HG03097 (cell line): ENCODE results near the gene IRF2BP1.
"Not testable (repeated sequence)": the region's sequence is repeated elsewhere in the genome, so short reads cannot be mapped to it uniquely, and the experiment has no call there.

ENCODE experiments used
- ATAC-seq: cut with Tn5 transposase; IDR thresholded peaks from one replicate; pipeline ENCODE4 v1.9.1; 2021; ENCODE audit not compliant: unreplicated experiment, low FRiP score

Gene IRF2BP1

DNA sequence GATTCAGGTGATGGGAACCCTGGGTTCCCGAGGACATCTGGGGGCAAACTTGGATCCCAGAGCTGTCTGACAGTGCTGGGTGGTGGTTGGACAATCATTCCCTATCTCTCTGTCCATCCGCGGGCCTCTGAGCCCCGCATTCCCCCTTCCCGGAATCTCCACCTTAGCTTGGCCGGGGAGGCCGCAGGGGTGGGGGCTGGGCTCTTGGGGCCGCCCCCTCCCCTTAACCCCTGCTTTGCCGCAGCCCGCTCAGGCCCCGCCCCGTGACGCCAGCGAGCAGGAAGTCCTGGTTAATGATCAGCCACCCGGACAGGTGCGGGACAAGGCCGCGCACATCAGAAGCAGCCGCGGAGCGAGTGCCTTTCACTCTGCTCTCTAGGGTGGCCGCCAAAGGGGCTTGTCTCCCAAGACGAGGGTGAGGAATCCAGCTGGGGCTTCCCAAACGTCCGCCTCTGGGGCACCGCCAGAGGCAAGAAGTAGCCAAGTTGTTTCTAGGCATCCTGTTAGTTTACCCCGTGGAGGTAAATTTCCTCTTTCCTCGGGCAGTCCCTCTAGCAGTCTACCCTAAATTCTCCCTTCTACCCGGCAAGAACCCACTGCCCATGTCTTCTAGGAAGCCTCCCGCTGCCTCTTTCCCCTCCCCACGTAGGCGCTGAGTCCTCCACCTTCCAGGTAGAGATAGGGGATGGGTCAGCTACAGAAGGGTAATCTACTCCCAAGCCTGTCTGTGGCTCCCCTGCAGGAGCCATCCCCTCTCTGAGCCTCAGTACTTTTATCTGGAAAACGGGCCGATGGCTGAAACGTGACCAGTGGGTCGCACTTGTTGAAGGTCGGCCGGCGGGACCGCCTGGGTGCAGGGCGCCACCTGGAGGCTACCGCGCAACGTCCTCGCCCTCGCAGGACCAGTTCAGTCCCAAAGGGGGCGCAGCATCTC lies 3.0 kb downstream of the IRF2BP1 start:
- ATAC-seq = no peak

DNA sequence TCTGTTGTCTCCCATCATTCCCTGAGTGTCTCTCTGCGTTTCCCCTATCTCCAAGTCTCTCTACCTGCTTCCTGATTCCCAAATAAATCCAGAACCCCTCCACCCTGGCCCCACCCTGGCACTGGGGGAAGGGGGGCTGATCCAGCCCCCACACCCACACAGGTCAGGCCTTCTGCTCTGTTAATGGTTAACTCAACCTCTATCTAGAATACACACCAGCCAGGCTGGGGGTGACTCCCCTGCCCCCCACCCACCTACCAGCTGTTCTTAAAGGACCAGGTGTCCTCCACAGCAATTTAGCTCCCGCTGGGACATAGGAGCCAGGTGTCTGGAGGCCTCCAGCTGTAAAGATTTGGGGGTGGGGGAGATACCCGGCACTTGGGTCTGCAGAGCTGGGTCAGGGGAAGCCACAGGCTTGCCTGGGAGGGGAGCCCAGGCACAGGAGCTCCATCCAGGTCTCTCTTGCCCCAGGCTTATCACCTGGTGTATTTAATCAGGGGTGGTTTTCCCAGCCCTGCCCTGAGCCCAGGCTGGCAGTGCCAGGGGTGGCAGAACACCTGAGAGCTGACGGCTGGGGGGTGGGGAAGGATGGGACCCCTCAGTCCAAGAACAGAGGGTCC lies 3.9 kb downstream of the IRF2BP1 start:
- ATAC-seq = no peak

DNA sequence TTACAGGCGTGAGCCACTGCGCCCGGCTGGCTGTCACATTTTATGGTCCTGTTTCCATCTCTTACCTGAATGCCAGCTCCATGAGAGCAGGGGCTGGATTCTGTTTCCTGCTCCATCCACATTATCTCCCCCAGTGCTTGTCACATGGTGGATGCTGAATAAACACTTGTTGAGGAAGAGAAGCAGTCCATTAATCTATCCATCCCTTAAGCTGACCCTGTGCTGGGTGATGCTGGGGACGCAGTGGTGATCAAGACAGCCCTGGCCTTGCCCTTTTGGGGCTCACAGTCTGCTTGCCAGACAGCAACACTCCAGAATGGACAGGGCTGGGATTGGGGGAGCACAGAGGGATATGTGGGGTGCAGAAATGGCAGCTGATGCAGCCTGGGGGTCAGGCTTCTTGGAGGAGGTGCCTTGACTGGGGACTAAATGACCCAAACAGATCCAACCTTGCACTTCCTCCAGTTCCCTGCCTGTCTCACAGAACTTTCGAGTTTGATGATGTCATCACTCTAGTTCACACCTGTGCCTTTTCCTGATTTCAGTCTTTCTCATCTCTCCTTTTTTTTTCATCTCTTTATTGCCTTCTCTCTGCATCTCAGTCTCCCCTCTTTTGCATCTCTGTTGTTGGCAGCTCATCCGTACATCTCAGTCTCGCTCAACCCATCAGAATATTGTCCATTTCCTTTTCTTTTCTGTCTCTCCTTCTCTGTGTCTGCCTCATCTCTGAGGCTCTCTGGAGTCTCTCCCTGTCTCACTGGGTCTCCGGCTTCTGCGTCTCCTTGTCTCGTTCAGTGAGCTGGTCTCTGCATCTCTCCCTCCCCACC lies 4.6 kb downstream of the IRF2BP1 start:
- ATAC-seq = no peak

DNA sequence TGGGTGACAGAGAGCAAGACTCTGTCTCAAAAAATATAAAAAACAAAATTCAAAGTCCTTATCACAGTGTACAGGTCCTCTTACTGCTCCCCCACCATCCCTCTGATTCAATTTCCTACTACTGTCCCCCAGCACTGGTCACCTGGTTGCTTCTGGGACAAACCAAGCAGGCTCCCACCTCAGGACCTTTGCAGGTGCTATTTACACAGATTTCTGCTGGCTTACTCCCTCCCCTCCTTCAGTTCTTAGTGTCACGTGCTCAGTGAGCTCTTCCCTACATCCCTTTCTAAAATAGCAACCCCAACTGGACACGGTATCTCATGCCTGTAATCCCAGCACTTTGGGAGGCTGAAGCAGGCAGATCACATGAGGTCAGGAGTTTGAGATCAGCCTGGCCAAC lies 6.0 kb downstream of the IRF2BP1 start:
- no peak for ATAC-seq

DNA sequence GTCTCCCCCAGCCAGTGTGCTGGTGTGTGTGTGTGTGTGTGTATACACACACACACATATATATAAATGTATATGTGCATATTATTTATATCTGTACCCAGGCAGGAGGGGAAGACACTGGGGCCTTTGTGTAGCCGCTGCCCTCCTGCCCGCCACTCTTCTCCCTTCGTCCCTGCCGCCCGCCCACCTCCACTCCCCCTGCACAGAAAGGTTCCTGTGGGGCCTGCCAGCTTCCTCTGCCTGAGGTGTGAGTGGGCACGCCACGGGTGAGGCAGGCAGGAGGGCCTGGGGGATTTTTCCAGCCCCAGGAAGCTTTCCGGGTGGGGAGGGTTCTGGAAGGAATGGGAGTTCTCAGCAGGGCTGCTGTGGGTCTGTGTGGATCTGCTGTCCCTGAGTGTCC lies 6.9 kb downstream of the IRF2BP1 start:
- ATAC-seq = no peak

DNA sequence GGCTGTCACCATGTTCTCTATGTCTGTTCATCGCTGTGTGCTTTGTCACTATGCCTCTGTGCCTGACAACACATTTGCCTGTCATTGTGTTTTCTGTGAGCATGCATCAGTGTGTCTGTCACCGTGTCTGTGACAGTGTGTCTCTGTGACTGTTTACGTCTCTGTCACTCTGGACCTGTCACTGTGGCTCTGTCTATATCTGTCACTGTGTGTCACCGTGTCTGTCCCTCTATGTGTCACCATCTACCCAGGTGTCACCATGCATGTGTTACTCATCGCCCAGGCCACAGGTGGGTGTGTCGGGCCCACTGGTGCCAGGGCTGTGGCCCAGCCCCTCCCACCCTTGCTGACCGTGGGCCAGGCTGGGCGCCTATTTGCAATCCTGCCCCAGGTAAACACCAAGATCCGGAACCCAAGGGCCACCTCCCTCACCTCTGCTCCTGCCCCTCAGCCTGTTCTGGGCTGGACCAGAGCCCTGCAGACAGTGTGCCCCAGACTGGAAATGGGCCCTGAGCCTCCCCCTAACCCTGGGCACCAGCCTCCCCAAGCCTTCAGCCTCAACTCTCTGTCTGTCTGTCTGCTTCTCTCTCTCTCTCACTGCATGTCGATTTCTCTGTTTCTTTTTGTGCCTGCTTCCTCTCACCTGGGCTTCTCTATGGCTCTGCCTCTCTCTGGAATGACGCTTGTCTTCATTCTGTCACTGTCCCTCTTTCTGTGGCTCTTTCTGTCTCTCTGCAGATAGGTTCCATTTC lies 7.7 kb downstream of the IRF2BP1 start:
- no peak for ATAC-seq

DNA sequence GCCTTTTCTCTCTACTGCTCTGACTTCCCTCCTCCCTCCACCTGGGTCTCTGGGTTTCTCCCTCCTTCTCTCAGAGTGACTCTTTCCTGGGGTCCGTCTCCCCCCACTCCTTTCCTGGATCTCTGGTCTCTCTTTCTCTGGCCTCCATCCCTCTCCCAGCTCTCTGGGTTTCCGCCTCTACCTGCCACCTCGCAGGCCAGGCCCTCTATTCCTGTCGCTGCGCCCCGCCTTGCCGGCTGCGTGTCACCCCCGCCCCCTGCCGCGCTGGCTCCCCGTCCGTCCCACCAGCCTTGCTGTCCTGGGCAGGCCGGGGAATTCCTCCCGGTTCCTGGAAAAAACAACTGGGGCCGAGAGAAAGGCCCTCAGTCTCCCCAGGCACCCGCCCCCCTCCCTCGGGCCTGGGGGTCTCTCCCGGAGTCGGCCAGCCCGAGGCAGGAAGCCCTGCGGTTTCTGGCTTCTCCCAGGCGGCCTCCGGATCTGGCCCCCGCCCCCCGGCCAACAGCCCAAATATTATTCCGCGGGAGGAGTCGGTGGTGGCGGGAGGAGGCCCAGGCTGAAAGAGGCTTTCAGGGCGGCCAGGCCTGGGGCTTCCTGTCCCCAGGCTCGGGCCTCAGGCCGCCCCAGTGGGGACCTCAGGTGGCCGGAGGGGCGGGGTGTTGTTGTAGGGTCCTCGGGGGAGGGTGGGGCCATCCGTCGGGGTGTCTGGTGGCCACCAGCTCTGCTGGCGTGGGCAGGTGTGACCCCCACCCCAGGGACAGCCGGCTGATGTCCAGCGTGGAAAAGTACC lies 9.3 kb downstream of the IRF2BP1 start:
- ATAC-seq = no peak

DNA sequence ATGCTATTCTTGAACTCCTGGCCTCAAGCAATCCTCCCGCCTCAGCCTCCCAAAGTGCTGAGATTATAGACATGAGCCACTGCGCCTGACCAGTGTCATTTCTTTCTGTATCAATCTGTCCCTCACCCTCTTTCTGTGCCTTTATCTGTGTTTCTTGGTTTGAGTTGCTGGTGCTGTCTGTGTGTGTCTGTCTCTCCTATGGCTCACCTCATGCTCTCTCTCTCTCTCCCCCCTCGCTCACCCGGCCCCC lies 9.9 kb downstream of the IRF2BP1 start:
- ATAC-seq = no peak

DNA sequence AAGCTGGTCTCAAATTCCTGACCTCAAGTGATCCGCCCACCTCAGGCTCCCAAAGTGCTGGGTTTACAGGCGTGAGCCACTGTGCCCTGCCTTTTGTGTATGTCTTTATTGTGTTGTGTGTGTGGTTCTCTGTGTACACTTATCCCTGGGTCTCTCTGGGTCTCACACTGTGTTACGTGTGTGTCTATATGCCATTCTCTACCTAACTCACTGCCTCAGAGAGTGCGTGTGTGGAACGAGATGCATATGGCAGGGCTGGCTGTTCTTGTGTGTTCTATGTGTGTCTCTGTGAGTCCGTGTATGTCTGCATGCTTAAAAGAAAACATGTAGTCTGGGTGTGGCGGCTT lies 11.3 kb downstream of the IRF2BP1 start:
- no peak for ATAC-seq

DNA sequence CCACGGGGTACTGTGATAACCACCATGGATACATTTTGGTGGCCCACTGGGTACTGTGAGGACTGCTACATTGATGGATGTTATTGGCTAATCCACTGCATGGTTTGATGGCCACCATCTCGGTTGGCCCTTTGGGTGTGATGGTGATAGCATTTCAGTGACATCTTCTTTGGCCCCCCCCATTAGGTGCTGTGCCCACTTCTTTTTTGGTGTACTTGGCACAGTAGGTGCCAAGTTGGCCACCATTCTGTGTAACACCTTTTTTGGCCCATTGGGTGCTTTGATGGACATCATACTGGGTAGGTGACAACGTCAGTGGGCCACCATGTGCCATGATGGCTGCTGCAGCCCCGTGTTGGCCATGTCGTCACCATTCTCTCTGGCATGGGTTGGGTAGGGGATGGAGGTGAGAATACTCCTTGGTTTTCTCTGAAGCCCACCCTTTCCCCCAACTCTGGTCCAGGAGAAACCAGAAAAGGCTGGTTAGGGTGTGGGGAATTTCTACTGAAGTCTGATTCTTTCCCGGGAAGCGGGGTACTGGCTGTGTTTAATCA lies 12.6 kb downstream of the IRF2BP1 start:
- no peak for ATAC-seq

DNA sequence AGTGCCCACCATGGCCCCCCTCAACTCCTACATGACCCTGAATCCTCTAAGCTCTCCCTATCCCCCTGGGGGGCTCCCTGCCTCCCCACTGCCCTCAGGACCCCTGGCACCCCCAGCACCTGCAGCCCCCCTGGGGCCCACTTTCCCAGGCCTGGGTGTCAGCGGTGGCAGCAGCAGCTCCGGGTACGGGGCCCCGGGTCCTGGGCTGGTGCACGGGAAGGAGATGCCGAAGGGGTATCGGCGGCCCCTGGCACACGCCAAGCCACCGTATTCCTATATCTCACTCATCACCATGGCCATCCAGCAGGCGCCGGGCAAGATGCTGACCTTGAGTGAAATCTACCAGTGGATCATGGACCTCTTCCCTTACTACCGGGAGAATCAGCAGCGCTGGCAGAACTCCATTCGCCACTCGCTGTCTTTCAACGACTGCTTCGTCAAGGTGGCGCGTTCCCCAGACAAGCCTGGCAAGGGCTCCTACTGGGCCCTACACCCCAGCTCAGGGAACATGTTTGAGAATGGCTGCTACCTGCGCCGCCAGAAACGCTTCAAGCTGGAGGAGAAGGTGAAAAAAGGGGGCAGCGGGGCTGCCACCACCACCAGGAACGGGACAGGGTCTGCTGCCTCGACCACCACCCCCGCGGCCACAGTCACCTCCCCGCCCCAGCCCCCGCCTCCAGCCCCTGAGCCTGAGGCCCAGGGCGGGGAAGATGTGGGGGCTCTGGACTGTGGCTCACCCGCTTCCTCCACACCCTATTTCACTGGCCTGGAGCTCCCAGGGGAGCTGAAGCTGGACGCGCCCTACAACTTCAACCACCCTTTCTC lies 13.6 kb downstream of the IRF2BP1 start:
- ATAC-seq = no peak

DNA sequence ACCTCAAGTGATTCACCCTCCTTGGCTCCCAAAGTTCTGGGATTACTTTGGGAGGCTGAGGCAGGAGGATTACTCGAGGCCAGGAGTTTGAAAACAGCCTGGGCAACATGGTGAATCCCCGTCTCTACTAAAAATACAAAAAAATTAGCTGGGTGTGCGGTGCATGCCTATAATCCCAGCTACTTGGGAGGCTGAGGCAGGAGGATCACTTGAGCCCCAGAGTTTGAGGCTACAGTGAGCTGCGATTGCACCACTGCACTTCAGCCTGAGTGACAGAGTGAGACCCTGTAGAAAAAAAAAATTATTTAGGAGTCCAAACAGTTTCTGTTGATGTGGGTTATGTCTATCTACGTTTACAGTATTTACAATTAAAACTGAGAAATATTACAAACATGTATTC lies 15.1 kb downstream of the IRF2BP1 start:
- no peak for ATAC-seq

DNA sequence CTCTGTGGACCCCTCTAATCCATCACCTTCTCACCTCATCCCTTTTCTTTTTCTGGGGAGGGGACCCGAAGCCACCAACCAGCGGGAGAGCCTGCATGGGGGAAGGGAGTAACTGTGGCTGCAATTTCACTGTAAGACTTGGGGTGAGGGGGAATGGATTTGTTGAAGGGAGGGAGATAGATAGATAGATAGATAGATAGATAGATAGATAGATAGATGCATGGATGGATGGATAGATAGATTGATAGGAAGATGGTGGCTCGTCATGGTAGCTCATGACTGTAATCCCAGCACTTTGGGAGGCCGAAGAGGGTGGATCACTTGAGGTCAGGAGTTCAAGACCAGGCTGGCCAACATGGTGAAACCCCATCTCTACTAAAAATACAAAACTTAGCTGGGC lies 18.7 kb downstream of the IRF2BP1 start:
- ATAC-seq = not testable (repeated sequence)

DNA sequence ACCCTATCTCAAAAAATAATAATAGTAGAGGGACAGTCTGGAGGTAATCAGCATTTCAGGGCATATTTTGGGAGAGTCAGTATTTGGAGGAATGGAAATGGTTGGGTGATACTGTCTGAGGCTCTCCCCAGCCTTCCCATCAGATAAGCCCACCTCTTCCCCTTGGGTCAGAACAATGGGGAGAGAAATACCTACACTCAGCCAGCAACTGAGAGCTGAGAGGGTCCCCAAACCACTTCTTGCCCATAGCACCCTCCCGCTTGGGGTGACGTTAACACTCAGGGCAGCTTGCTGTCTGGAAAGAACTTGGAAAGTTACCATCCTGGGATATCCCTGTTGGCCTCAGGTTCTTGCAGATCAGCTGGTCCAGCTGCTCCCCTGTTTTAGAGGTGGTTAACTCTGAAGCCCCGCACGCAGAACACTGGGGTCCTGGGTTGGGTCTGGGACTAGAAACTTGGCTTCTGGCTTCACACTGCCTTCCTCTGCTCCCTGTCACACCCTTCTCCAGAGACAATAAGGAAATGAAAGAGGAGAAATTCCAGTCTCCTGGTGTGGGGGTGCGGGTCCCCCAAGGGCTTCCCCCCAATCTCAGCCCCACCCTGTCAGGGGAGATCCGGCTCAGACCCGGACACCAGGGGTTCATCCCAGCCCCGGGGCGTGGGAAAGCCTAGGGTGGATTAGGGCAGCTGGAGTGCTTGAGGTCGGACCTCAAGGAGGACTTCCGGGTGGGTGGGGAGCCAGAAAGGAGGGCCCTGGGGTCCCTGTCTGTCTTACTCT lies 19.4 kb downstream of the IRF2BP1 start:
- no peak for ATAC-seq

DNA sequence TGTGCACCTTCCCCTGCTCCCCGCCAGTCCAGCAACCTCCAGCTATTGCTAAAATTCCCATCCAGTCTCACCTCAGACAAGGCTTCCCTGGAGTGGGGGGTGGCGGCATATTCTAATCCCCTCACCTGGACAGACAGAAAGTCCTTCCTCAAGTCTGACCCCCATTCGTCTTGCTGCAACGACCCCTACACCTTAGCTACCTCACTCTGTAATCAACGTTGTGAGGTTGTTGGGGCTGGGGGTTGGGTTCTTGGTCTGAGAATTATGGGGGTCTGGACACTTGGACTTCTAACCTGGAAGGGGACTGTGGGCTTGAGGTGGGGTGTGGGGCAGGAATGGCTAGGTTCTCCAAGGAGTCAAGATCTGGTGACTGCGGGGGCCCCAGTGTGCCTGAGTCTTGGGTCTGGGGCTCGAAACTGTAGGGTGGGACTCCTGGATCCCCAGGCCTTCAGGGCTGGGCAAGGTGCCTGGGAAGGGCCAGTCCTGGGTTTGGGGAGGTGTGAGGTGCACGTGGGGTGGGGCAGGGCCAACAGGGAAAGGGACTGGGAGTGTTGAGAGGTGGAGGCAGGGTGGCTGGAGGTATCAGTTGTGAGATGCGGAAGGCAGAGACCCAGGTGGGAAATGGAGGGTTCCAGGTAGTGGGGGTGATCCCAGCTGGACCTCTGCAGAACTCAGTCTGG lies 20.5 kb downstream of the IRF2BP1 start:
- no peak for ATAC-seq

DNA sequence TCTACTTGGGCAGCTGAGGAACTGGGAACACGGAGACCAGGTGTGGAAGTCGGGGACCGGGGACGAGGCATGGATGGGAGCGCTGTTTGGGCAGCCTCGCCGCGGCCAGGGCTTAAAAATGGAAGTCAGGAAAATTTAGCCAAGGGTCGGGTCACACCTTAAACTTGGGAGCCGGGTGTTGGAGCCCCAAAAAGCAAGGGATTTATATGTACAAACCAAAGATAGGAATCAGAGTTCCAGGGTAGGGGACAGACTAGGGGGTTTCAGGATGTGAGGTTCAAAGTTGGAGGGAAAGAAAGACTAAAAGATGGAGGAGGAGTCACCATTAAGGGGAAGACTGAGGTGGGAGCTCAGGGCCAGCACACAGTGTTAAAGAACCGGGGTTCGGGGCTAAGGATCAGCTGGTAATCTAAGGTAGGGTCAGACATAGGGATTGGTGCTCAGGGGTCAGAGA lies 21.3 kb downstream of the IRF2BP1 start:
- no peak for ATAC-seq

DNA sequence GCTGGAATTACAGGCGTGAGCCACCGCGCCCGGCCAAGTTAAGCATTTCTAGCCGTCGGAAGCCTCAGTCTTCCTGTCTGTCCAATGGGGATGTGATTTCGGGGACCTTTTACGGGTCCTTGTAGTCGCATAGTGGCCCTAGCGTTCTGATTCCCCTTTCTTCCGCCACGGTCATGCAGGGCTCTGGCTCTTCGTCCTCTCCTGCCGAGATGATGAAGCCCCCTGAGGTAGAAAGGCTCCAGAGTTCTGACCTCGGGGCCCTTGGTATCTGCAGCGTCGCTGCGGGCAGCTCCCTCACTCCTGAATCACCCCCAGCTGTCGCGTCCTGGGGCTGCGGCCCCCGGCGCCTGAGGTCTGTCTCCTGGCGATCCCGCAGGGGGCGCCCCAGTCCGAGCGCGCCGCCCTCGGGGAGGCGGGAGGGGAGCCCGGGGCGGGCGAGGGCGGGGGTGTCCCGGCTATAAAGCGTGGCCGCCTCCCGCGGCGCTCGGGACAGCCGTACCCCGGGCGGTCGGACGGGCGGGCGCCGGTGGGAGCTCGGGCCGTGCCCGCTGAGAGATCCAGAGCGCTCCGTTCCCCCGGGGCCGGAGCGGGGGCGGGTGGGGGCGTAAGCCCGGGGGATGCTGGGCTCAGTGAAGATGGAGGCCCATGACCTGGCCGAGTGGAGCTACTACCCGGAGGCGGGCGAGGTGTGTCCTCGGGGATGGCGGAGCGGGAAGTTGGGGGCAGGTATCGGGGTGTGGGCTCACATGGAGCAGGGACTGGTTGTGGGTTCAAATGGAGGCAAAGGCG lies 21.9 kb downstream of the IRF2BP1 start, which contains the start of gene FOXA3:
Gene FOXA3 (plus strand): TSS at position 487 of the 789 bp plus-strand sequence. CDS start 131 bp downstream, at position 618.
- ATAC-seq = peak; percentile 32
